GM10266 (cell line): ENCODE results near the gene PYHIN1.
A peak's percentile ranks its signal among the peaks of the same experiment; 100 is the strongest.
"Not testable (repeated sequence)": the region's sequence is repeated elsewhere in the genome, so short reads cannot be mapped to it uniquely, and the experiment has no call there.

Experiments used
- DNase-seq: peaks from one replicate; pipeline ENCODE4 v3.0.0; 2012; ENCODE audit errors: extremely low spot score
- TF ChIP-seq, protein P1 (sequence below): IDR thresholded peaks from 2 replicates; pipeline ENCODE4 v1.5.1; 2012; ENCODE audit warnings: mild to moderate bottlenecking, low read depth; ENCODE audit not compliant: control insufficient read depth, insufficient read depth; ENCODE audit errors: missing control alignments

The PYHIN1 gene

GRCh38 chr1:159007726-159008125 is 76.4 kb downstream of the PYHIN1 start:
- TF ChIP-seq, protein P1, sequence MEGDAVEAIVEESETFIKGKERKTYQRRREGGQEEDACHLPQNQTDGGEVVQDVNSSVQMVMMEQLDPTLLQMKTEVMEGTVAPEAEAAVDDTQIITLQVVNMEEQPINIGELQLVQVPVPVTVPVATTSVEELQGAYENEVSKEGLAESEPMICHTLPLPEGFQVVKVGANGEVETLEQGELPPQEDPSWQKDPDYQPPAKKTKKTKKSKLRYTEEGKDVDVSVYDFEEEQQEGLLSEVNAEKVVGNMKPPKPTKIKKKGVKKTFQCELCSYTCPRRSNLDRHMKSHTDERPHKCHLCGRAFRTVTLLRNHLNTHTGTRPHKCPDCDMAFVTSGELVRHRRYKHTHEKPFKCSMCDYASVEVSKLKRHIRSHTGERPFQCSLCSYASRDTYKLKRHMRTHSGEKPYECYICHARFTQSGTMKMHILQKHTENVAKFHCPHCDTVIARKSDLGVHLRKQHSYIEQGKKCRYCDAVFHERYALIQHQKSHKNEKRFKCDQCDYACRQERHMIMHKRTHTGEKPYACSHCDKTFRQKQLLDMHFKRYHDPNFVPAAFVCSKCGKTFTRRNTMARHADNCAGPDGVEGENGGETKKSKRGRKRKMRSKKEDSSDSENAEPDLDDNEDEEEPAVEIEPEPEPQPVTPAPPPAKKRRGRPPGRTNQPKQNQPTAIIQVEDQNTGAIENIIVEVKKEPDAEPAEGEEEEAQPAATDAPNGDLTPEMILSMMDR: no peak
- no peak for DNase-seq

- TF ChIP-seq, protein P1: no peak
- DNase-seq: peak; percentile 25
Observed at GRCh38 chr1:159008744-159009188, 77.4 kb downstream of the PYHIN1 start.

DNA sequence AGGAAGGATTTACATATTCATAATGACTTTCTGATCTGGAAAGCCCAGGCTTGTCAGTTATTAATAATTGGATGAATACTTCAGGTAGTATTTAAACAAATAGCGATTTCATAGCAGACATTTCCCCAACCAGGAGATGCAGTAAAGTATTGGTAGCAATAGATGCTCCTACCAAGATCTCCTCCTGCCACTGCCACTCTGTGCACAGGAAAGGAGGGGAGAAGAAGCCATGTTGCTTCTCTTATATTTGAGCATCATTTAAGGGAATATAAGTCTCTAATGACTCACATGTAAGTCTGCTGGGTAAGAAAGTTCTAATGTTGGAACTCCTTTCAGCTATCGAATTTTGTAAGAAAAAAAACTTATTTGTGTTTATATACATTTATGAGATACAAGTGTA is 77.9 kb downstream of the PYHIN1 start:
- TF ChIP-seq, protein P1: no peak
- DNase-seq: no peak

DNA sequence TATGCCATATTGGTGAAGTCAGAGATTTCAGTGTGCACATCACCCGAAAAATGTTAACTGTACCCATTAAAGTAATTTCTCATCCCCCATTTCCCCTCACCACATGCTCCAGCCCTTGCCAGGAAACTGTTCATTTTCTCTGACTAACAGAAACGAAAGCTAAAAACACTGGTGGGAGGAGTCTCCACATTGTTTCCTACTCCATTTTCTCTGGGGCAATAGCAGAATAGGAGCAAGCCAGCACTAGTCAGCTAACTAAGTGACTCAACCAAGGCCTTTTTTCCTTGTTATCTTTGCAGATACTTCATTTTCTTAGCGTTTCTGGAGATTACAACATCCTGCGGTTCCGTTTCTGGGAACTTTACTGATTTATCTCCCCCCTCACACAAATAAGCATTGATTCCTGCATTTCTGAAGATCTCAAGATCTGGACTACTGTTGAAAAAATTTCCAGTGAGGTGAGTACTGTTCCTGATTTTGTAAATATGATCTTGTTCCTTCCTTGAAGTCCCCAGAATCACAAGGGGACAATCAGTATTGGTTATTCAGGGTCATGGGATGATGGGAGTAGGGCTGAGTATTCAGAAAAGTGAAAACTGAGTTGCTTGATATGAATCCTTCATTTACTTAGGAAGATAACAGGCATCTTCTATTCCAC is 78.5 kb downstream of the PYHIN1 start, which contains the start of gene IFI16:
TSS of gene IFI16 (plus strand) at position 204 of the 658 bp plus-strand sequence. CDS start 4,774 bp downstream, outside the sequence.
- TF ChIP-seq, protein P1: no peak
- peak; percentile 57 for DNase-seq

DNA sequence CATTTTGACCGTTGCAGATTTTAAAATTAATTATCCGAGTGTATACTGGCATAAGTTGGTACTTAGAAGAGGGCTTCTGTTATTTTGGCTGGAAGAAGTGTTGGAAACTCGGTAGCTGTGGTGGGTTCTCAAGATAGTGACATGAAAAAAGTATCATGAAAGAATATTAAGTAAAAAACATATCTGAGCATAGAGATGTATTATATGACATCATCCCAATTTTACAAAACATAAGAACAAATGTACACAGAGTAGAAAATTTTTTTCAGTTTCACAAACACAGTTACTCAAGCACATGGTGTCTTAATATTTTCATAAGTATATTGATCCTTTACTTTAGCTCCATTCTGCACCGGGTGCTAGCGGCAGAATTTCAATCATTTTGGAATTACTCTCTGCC is 79.0 kb downstream of the PYHIN1 start:
- no peak for DNase-seq
- TF ChIP-seq, protein P1: no peak

DNA sequence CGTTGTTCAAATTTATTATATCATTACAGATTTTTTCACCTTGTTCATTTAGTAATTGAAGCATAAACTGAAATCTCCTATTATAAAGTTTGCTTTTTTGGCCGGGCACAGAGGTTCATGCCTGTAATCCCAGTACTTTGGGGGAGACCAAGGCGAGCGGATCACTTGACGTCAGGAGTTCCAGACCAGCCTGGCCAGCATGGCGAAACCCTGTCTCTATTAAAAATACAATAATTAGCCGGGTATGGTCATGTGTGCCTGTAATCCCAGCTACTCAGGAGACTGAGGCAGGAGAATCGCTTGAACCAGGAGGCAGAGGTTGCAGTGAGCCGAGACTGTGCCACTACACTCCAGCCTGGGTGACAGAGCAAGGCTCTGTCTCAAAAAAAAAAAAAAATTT is 79.6 kb downstream of the PYHIN1 start:
- not testable (repeated sequence) for DNase-seq

DNA sequence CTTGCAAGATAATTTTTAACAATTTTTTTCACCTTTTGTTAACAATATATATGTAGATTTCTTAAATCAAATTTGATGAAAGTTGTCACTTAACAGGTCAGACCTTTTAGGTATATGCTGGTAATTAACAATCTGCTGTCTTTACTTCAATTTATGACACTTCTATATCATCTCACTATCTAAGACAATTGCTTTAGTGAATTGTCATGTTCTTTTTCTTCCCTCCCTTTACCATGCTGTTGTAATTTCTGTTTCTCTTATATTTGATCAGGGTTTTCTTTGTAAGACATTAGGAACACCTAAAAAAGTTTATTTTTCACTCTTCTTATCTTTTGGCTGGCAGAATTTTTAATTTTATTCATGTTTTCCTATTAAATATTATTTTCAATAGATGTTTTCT is 80.4 kb downstream of the PYHIN1 start:
- TF ChIP-seq, protein P1: no peak
- DNase-seq: no peak
